Measurements from ENCODE around the gene CNN1.
"Not testable (repeated sequence)": the region's sequence is repeated elsewhere in the genome, so short reads cannot be mapped to it uniquely, and the experiment has no call there.

The CNN1 gene

GRCh38 chr19:11563532-11563931 is 24.9 kb downstream of the CNN1 start:
- Histone ChIP-seq H3K4me3 (no peak overlapping the region), H3K4me1 (peaks cover 3 to 15% (median 10%) of the 10 kb centered on the region in 4 donors), H3K36me3 (no peaks in the 10 kb centered on the region), H3K27me3 (no peaks in the 10 kb centered on the region), H3K9me3 (no peaks in the 10 kb centered on the region), H3K27ac (no peak overlapping the region)
- no peak for TF ChIP-seq CTCF (IDR thresholded peaks at IDR 0.05)
- intact Hi-C loops (cut with DNase I; ENCODE audit: low total_unique reads) = no loop called here
- no peak for DNase-seq

GRCh38 chr19:11564082-11564807 is 25.6 kb downstream of the CNN1 start:
- H3K27me3 ChIP-seq; H3K4me3 ChIP-seq; H3K27ac ChIP-seq; H3K36me3 ChIP-seq; intact Hi-C loops (cut with DNase I; ENCODE audit: low total_unique reads); DNase-seq; H3K9me3 ChIP-seq: not testable (repeated sequence)
- H3K4me1 ChIP-seq = peaks cover 3 to 14% (median 9%) of the 10 kb centered on the region in 4 donors

- not testable (repeated sequence) for H3K27ac ChIP-seq, DNase-seq, H3K36me3 ChIP-seq
Observed at GRCh38 chr19:11565649-11565980, 27.0 kb downstream of the CNN1 start.

GRCh38 chr19:11566164-11566563 is 27.5 kb downstream of the CNN1 start:
- Histone ChIP-seq H3K36me3 (no peaks in the 10 kb centered on the region), H3K27ac (no peak overlapping the region), H3K9me3 (no peaks in the 10 kb centered on the region), H3K4me1 (no peaks in the 10 kb centered on the region), H3K4me3 (no peak overlapping the region), H3K27me3 (no peaks in the 10 kb centered on the region)
- intact Hi-C loops (cut with DNase I; ENCODE audit: low total_unique reads) = no loop called here
- no peak for DNase-seq
- TF ChIP-seq CTCF (IDR thresholded peaks at IDR 0.05) = no peak

More at GRCh38 chr19:11565649-11565980, 27.0 kb downstream of the CNN1 start:
- H3K4me3 ChIP-seq; H3K27me3 ChIP-seq; H3K9me3 ChIP-seq; H3K4me1 ChIP-seq; intact Hi-C loops (cut with DNase I; ENCODE audit: low total_unique reads): not testable (repeated sequence)

- Histone ChIP-seq H3K4me1 (no peaks in the 10 kb centered on the region), H3K9me3 (no peaks in the 10 kb centered on the region), H3K4me3 (no peak overlapping the region), H3K36me3 (no peaks in the 10 kb centered on the region), H3K27ac (no peak overlapping the region), H3K27me3 (no peaks in the 10 kb centered on the region)
- intact Hi-C loops (cut with DNase I; ENCODE audit: low total_unique reads) = no loop called here
- TF ChIP-seq CTCF (IDR thresholded peaks at IDR 0.05) = no peak
- no peak for DNase-seq
Observed at GRCh38 chr19:11570039-11570462, 31.4 kb downstream of the CNN1 start.

- peaks cover 0 to 11% (median 1%) of the 10 kb centered on the region in 4 donors for H3K4me1 ChIP-seq
- DNase-seq; H3K4me3 ChIP-seq; intact Hi-C loops (cut with DNase I; ENCODE audit: low total_unique reads); H3K27ac ChIP-seq; H3K36me3 ChIP-seq; H3K9me3 ChIP-seq: not testable (repeated sequence)
- peaks cover 0 to 10% of the 10 kb centered on the region in 2 donors for H3K27me3 ChIP-seq
Observed at GRCh38 chr19:11573354-11573753, 34.7 kb downstream of the CNN1 start.

GRCh38 chr19:11573763-11574162 is 35.1 kb downstream of the CNN1 start:
- H3K9me3 ChIP-seq; H3K36me3 ChIP-seq; intact Hi-C loops (cut with DNase I; ENCODE audit: low total_unique reads); H3K27ac ChIP-seq; DNase-seq; H3K4me3 ChIP-seq: not testable (repeated sequence)
- H3K4me1 ChIP-seq = peaks cover 0 to 15% (median 6%) of the 10 kb centered on the region in 4 donors
- peaks cover 0 to 14% of the 10 kb centered on the region in 2 donors for H3K27me3 ChIP-seq

GRCh38 chr19:11574689-11575088 is 36.0 kb downstream of the CNN1 start:
- no peaks in the 10 kb centered on the region for H3K36me3 ChIP-seq
- intact Hi-C loops (cut with DNase I; ENCODE audit: low total_unique reads) = no loop called here
- no peak for DNase-seq
- H3K4me1 ChIP-seq = peaks cover 0 to 18% (median 8%) of the 10 kb centered on the region in 4 donors
- TF ChIP-seq CTCF (IDR thresholded peaks at IDR 0.05) = no peak
- no peak overlapping the region for H3K27ac ChIP-seq
- peaks cover 0 to 18% of the 10 kb centered on the region in 2 donors for H3K27me3 ChIP-seq
- H3K9me3 ChIP-seq = no peaks in the 10 kb centered on the region
- H3K4me3 ChIP-seq = no peak overlapping the region

Data from tibial artery (tissue), 4 donors.